GM23338 (cell line): ENCODE measurements around the gene KIFC1. TPM values are rescaled to one million over a fixed set of nuclear protein-coding genes. Genes with fewer than 3 reads are reported as not detected.

Experiments used
- CREB1 ChIP-seq: fragments of 250-450 bp; sonication (Bioruptor Pico); IDR thresholded peaks from 2 replicates; pipeline ENCODE4 v1.5.0; 2020; ENCODE audit warnings: low read depth, mild to moderate bottlenecking, moderate library complexity
- ETS1 ChIP-seq: IDR thresholded peaks from 2 replicates; pipeline ENCODE4 v1.6.1; 2016; ENCODE audit warnings: antibody characterized with exemption
- EZH2phosphoT487 ChIP-seq: fragments of 200-600 bp; sonication (generic); IDR thresholded peaks from one replicate; pipeline ENCODE4 v1.8.1; 2018; ENCODE audit warnings: antibody characterized with exemption; ENCODE audit not compliant: unreplicated experiment
- JUNB ChIP-seq: IDR thresholded peaks from one replicate; pipeline ENCODE4 v1.6.1; 2016; ENCODE audit warnings: antibody characterized with exemption; ENCODE audit not compliant: unreplicated experiment
- NANOG ChIP-seq: IDR thresholded peaks from 2 replicates; pipeline ENCODE4 v1.6.1; 2016; ENCODE audit warnings: antibody characterized with exemption, borderline replicate concordance
- POLR2AphosphoS5 ChIP-seq: IDR thresholded peaks from 2 replicates; pipeline ENCODE4 v1.6.1; 2016; ENCODE audit warnings: antibody characterized with exemption, low read depth
- ZNF114 ChIP-seq: fragments of 250-450 bp; sonication (Bioruptor Pico); IDR thresholded peaks from 2 replicates; pipeline ENCODE4 v1.5.0; 2020; ENCODE audit warnings: mild to moderate bottlenecking, moderate library complexity
- ZNF331 ChIP-seq: fragments of 250-450 bp; sonication (Bioruptor Pico); IDR thresholded peaks from 2 replicates; pipeline ENCODE4 v1.5.0; 2020; ENCODE audit warnings: low read depth, mild to moderate bottlenecking, moderate library complexity
- ZNF462 ChIP-seq: fragments of 250-450 bp; sonication (Bioruptor Pico); IDR thresholded peaks from 2 replicates; pipeline ENCODE4 v1.5.0; 2020; ENCODE audit warnings: mild to moderate bottlenecking, moderate library complexity
- polyA plus RNA-seq: library from polyadenylated mRNA; unstranded; fragments of >200 nt; fragmentation: Nextera tagmentation; extraction: Ambion mirVana; gene quantifications from 2 replicates; pipeline ENCODE4 v1.2.1, GENCODE V29; 2016
- total RNA-seq: library from RNA; depleted of rRNA; stranded (reverse); fragments of >200 nt; shearing (Covaris generic); gene quantifications from 2 replicates; pipeline ENCODE4 v1.2.3, GENCODE V29; 2014
- TF ChIP-seq, protein P1 (sequence below), 2 experiments: fragments of 200-600 bp in 1 of 2; sonication (generic) in 1 of 2; conservative IDR thresholded peaks; 2 replicates each; pipeline versions ENCODE4 v1.5.1 to v1.6.1; 2016 to 2017; ENCODE audit warnings: antibody characterized with exemption in 2 of 2, low read depth in 2 of 2, mild to moderate bottlenecking in 2 of 2, moderate library complexity in 1 of 2

The KIFC1 gene
- total and polyA plus RNA-seq, 2 experiments from 2014 or later, result 10.3 to 61.7 TPM

DNA sequence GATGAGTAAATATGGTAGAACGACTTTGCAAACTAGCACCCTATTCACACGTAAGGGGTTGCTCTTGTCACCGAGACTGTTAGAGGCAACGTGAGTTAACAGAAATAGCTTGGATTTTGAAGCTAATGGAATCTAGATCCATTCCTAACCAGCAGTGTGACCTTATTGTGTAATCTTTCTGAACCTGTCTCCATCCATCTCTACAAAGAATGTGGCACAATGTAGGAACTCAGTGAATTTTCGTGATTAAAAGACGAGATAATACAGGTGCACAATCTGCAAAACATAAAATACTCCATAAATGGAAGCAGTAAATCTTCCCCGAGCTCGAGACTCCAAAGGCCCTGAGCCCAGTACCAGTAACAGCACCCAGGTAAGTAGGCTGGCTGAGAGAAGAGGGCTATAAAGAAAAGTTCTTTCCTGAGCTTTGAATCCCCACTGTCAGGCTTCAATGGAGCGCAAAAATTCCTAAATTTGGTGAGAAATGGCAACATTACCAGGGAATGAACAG is 801 bp upstream of the KIFC1 start (continued):
- TF ChIP-seq ZNF462 (CRISPR knock-in tag) (no peak), POLR2AphosphoS5 (no peak; the same call in 1 of the 2 replicates), CREB1 (CRISPR knock-in tag) (no peak), ETS1 (no peak), ZNF331 (CRISPR knock-in tag) (no peak), ZNF114 (no peak), JUNB (no peak), NANOG (no peak), EZH2phosphoT487 (no peak)
- TF ChIP-seq, protein P1, sequence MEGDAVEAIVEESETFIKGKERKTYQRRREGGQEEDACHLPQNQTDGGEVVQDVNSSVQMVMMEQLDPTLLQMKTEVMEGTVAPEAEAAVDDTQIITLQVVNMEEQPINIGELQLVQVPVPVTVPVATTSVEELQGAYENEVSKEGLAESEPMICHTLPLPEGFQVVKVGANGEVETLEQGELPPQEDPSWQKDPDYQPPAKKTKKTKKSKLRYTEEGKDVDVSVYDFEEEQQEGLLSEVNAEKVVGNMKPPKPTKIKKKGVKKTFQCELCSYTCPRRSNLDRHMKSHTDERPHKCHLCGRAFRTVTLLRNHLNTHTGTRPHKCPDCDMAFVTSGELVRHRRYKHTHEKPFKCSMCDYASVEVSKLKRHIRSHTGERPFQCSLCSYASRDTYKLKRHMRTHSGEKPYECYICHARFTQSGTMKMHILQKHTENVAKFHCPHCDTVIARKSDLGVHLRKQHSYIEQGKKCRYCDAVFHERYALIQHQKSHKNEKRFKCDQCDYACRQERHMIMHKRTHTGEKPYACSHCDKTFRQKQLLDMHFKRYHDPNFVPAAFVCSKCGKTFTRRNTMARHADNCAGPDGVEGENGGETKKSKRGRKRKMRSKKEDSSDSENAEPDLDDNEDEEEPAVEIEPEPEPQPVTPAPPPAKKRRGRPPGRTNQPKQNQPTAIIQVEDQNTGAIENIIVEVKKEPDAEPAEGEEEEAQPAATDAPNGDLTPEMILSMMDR (conservative IDR thresholded peaks at IDR 0.05; ENCODE audit: low read depth in 2 of 2), result no peak
